Tibial nerve (tissue), 4 donors: ENCODE data around the gene CTSH. TPM values are rescaled to one million over a fixed set of nuclear protein-coding genes. Genes with fewer than 3 reads are reported as not detected.
"Not testable (repeated sequence)": the region's sequence is repeated elsewhere in the genome, so short reads cannot be mapped to it uniquely, and the experiment has no call there.

ENCODE experiments used
- DNase-seq, 2 donors: peaks; one replicate each; pipeline ENCODE4 v3.0.0-alpha.2; 2019; ENCODE audit warnings: low spot score in 2 of 2
- H3K27ac ChIP-seq, 4 donors: fragments of 200-600 bp; sonication (generic) in 3 of 4; one replicate each; pipeline ENCODE4 v1.5.1; 2017 to 2019; ENCODE audit warnings: mild to moderate bottlenecking in 1 of 4
- H3K27me3 ChIP-seq, 2 donors: fragments of 200-600 bp; sonication (generic) in 1 of 2; one replicate each; pipeline versions ENCODE4 v1.5.1 to v1.6.0; 2017 to 2019
- H3K36me3 ChIP-seq, 3 donors: fragments of 200-600 bp; sonication (generic); one replicate each; pipeline ENCODE4 v1.5.1; 2018 to 2019
- H3K4me1 ChIP-seq, 4 donors: fragments of 200-600 bp; sonication (generic) in 3 of 4; one replicate each; pipeline ENCODE4 v1.5.1; 2017 to 2019
- H3K4me3 ChIP-seq, 4 donors: fragments of 200-600 bp; sonication (generic) in 3 of 4; one replicate each; pipeline ENCODE4 v1.5.1; 2017 to 2019; ENCODE audit warnings: mild to moderate bottlenecking in 1 of 4, moderate library complexity in 1 of 4
- H3K9me3 ChIP-seq, 4 donors: fragments of 200-600 bp; sonication (generic) in 3 of 4; one replicate each; pipeline ENCODE4 v1.5.1; 2017 to 2019
- CTCF ChIP-seq, 5 experiments: fragments of 200-600 bp in 3 of 5; fragments of 450-650 bp in 2 of 5; sonication (generic) in 3 of 5; IDR thresholded peaks; one replicate each; pipeline ENCODE4 v1.5.1; 2016 to 2019; ENCODE audit warnings: antibody characterized with exemption in 5 of 5, mild to moderate bottlenecking in 3 of 5, moderate library complexity in 2 of 5
- EP300 ChIP-seq, 2 donors: sonication (generic); formaldehyde crosslinking; IDR thresholded peaks; one replicate each; pipeline ENCODE4 v1.6.1; 2017; ENCODE audit warnings: antibody characterized with exemption in 2 of 2, mild to moderate bottlenecking in 1 of 2
- POLR2A ChIP-seq, 2 donors: fragments of 450-650 bp; IDR thresholded peaks; one replicate each; pipeline ENCODE4 v1.6.1; 2017; ENCODE audit warnings: antibody characterized with exemption in 2 of 2, mild to moderate bottlenecking in 2 of 2, moderate library complexity in 2 of 2
- WGBS, 2 donors: methylation state at CpG; one replicate each; pipeline ENCODE4 v1.1.5; 2018; 5-methylcytosine and 5-hydroxymethylcytosine counted together
- total RNA-seq, 4 donors: library from RNA; depleted of rRNA; stranded (reverse); fragments of >200 nt; gene quantifications; one replicate each; pipeline ENCODE4 v1.1.0, GENCODE V29; 2016

Gene CTSH
- total RNA-seq, 4 donors from 2014 or later: 73.8 to 333 (median 239) TPM

GRCh38 chr15:78907577-78907976, 37.3 kb downstream of the CTSH start:
- H3K27me3 ChIP-seq: no peaks in the 10 kb centered on the region
- H3K4me3 ChIP-seq: no peak overlapping the region
- H3K27ac ChIP-seq: no peak overlapping the region
- WGBS, 2 donors: 12 to 26% methylated on average over 3 of the region's 3 CpGs
- TF ChIP-seq EP300 (IDR thresholded peaks at IDR 0.05) (no peak), POLR2A (IDR thresholded peaks at IDR 0.05) (no peak), CTCF (IDR thresholded peaks at IDR 0.05) (no peak)
- no peak for DNase-seq
- H3K36me3 ChIP-seq: peaks cover 0 to 92% (median 9%) of the 10 kb centered on the region in 3 donors
- no peaks in the 10 kb centered on the region for H3K9me3 ChIP-seq
- H3K4me1 ChIP-seq: peaks cover 0 to 48% (median 1%) of the 10 kb centered on the region in 4 donors

GRCh38 chr15:78906316-78906620, 38.6 kb downstream of the CTSH start:
- no peak overlapping the region for H3K4me3 ChIP-seq

GRCh38 chr15:78904599-78905358, 40.1 kb downstream of the CTSH start:
- H3K4me1 ChIP-seq: peaks cover 0 to 42% (median 1%) of the 10 kb centered on the region in 4 donors
- DNase-seq: no peak
- H3K4me3 ChIP-seq: no peak overlapping the region
- H3K36me3 ChIP-seq: peaks cover 2 to 95% (median 15%) of the 10 kb centered on the region in 3 donors
- no peak overlapping the region for H3K27ac ChIP-seq
- TF ChIP-seq POLR2A (IDR thresholded peaks at IDR 0.05): no peak
- TF ChIP-seq CTCF (IDR thresholded peaks at IDR 0.05): no peak
- no peak for TF ChIP-seq EP300 (IDR thresholded peaks at IDR 0.05)
- H3K27me3 ChIP-seq: no peaks in the 10 kb centered on the region
- H3K9me3 ChIP-seq: no peaks in the 10 kb centered on the region
- 74 to 84% methylated on average over 6 of the region's 6 CpGs for WGBS, 2 donors

More at GRCh38 chr15:78906316-78906620, 38.6 kb downstream of the CTSH start:
- WGBS, 2 donors: 72 to 88% methylated on average over 2 of the region's 2 CpGs
- no peak for TF ChIP-seq POLR2A (IDR thresholded peaks at IDR 0.05)
- no peak for TF ChIP-seq EP300 (IDR thresholded peaks at IDR 0.05)
- TF ChIP-seq CTCF (IDR thresholded peaks at IDR 0.05): no peak
- peaks cover 2 to 92% (median 15%) of the 10 kb centered on the region in 3 donors for H3K36me3 ChIP-seq
- H3K4me1 ChIP-seq: peaks cover 0 to 54% (median 1%) of the 10 kb centered on the region in 4 donors
- no peak overlapping the region for H3K27ac ChIP-seq
- no peak for DNase-seq
- no peaks in the 10 kb centered on the region for H3K27me3 ChIP-seq
- H3K9me3 ChIP-seq: no peaks in the 10 kb centered on the region

- H3K9me3 ChIP-seq, H3K27me3 ChIP-seq, H3K4me3 ChIP-seq, DNase-seq: not testable (repeated sequence)
- Histone ChIP-seq H3K36me3 (peaks cover 2 to 96% (median 15%) of the 10 kb centered on the region in 3 donors), H3K4me1 (peaks cover 0 to 34% (median 0%) of the 10 kb centered on the region in 4 donors), H3K27ac (peak overlapping the region in 1 of 4 donors; percentile 43)
- peak in 1 of 2 donors; percentile 46 for TF ChIP-seq EP300 (IDR thresholded peaks at IDR 0.05)
- WGBS, 2 donors: 64 to 75% methylated on average over 13 of the region's 13 CpGs
These were observed 42.4 kb downstream of the CTSH start for GRCh38 chr15:78902281-78903032.

- 94 to 96% methylated on average over 14 of the region's 14 CpGs for WGBS, 2 donors
- Histone ChIP-seq H3K4me1 (peaks cover 0 to 24% (median 0%) of the 10 kb centered on the region in 4 donors), H3K36me3 (peaks cover 2 to 96% (median 15%) of the 10 kb centered on the region in 3 donors)
- H3K9me3 ChIP-seq, H3K4me3 ChIP-seq, H3K27ac ChIP-seq, DNase-seq, H3K27me3 ChIP-seq: not testable (repeated sequence)
These were observed 43.9 kb downstream of the CTSH start for GRCh38 chr15:78900819-78901533.
